GM12878 (cell line): ENCODE results near the gene SORBS2. TPM values are rescaled to one million over a fixed set of nuclear protein-coding genes. Genes with fewer than 3 reads are reported as not detected.

Experiments
- BCL11A ChIP-seq: IDR thresholded peaks from 2 replicates; pipeline ENCODE4 v1.6.1; 2011; ENCODE audit warnings: low read depth, low read length
- CREM ChIP-seq: IDR thresholded peaks from 2 replicates; pipeline ENCODE4 v1.6.1; 2014; ENCODE audit warnings: antibody characterized with exemption, low read depth
- DPF2 ChIP-seq: fragments of 450-650 bp; IDR thresholded peaks from 2 replicates; pipeline ENCODE4 v1.6.1; 2017; ENCODE audit warnings: mild to moderate bottlenecking
- E4F1 ChIP-seq: fragments of 450-650 bp; IDR thresholded peaks from 2 replicates; pipeline ENCODE4 v1.6.1; 2018; ENCODE audit warnings: borderline replicate concordance, mild to moderate bottlenecking; ENCODE audit not compliant: partially characterized antibody
- IKZF1 ChIP-seq: fragments of 450-650 bp; conservative IDR thresholded peaks from 2 replicates; pipeline ENCODE4 v1.6.1; 2017; ENCODE audit warnings: antibody characterized with exemption, mild to moderate bottlenecking
- IKZF2 ChIP-seq, 2 experiments: fragments of 450-650 bp; IDR thresholded peaks; 2 replicates each; pipeline ENCODE4 v1.6.1; 2017; ENCODE audit warnings: mild to moderate bottlenecking in 2 of 2, moderate library complexity in 2 of 2
- IRF4 ChIP-seq: IDR thresholded peaks from 2 replicates; pipeline ENCODE4 v1.6.1; 2011; ENCODE audit warnings: low read depth, low read length
- MLLT1 ChIP-seq: fragments of 450-650 bp; IDR thresholded peaks from 2 replicates; pipeline ENCODE4 v1.6.1; 2016; ENCODE audit warnings: mild to moderate bottlenecking
- MTA3 ChIP-seq: IDR thresholded peaks from 2 replicates; pipeline ENCODE4 v1.6.1; 2012; ENCODE audit warnings: low read length, inconsistent platforms, borderline replicate concordance
- NRF1 ChIP-seq: conservative IDR thresholded peaks from 2 replicates; pipeline ENCODE4 v1.6.1; 2011; ENCODE audit warnings: mild to moderate bottlenecking, low read depth, low read length, improper control_type of control experiment
- RB1 ChIP-seq: fragments of 450-650 bp; formaldehyde crosslinking; IDR thresholded peaks from 2 replicates; pipeline ENCODE4 v1.6.1; 2017; ENCODE audit warnings: mild to moderate bottlenecking, borderline replicate concordance
- RELB ChIP-seq: fragments of 450-650 bp; IDR thresholded peaks from 2 replicates; pipeline ENCODE4 v1.6.1; 2017; ENCODE audit warnings: low read depth, mild to moderate bottlenecking, moderate library complexity
- REST ChIP-seq: IDR thresholded peaks from 2 replicates; pipeline ENCODE4 v1.6.1; 2012; ENCODE audit warnings: mild to moderate bottlenecking, low read depth, low read length
- SP1 ChIP-seq: IDR thresholded peaks from one replicate; pipeline ENCODE4 v1.6.1; 2011; ENCODE audit warnings: low read depth, low read length
- TCF3 ChIP-seq: IDR thresholded peaks from 2 replicates; pipeline ENCODE4 v1.6.1; 2012; ENCODE audit warnings: low read depth, mild to moderate bottlenecking, low read length, borderline replicate concordance; ENCODE audit not compliant: insufficient read depth
- ZBTB4 ChIP-seq: fragments of 450-650 bp; formaldehyde crosslinking; IDR thresholded peaks from 2 replicates; pipeline ENCODE4 v1.4.0; 2022; ENCODE audit warnings: mild to moderate bottlenecking, moderate library complexity
- ZNF274 ChIP-seq: IDR thresholded peaks from one replicate; pipeline ENCODE4 v1.8.0; 2011; ENCODE audit not compliant: insufficient read length, insufficient read depth
- polyA plus RNA-seq, 11 experiments: library from polyadenylated mRNA; depleted of rRNA in 4 of 11; unstranded in 6 of 11; stranded (reverse) in 5 of 11; fragments of >200 nt; fragmentation: Nextera tagmentation in 4 of 11; fragmentation: Illumina TruSeq in 1 of 11; extraction: Ambion mirVana in 4 of 11; extraction: Trizol in 1 of 11; gene quantifications; 1 replicate in 1 of 11; 2 replicates in 10 of 11; pipeline versions ENCODE4 v1.2.1 to v1.2.3, GENCODE V29; 2011 to 2016; ENCODE audit warnings: inconsistent platforms in 2 of 11, missing spikeins in 2 of 11, low read depth in 1 of 11
- total RNA-seq, 4 experiments: library from RNA; depleted of rRNA in 3 of 4; stranded (reverse); fragments of >200 nt in 3 of 4; fragmentation: Illumina TruSeq in 1 of 4; extraction: Trizol in 1 of 4; gene quantifications; 2 replicates each; pipeline versions ENCODE4 v1.2.1 to v1.2.3, GENCODE V29; 2013 to 2021

The SORBS2 gene
- total and polyA plus RNA-seq, 10 of the 15 experiments (the other 5 are each of a cell fraction or from before 2014, with no cell fraction given), result 0.06 to 3.0 (median 0.79) TPM

GRCh38 chr4:185734214-185734613, 77.8 kb downstream of the SORBS2 start (continued):
- TF ChIP-seq ZBTB4 (CRISPR knock-in tag), result no peak
- peak; percentile 69 to 77 for TF ChIP-seq IKZF2 (IDR thresholded peaks at IDR 0.05)
- peak; percentile 40 for TF ChIP-seq SP1
- no peak for TF ChIP-seq E4F1
- TF ChIP-seq BCL11A, result peak; percentile 69
- 0 out of 2 replicates have a peak, but pooled peaks have one; percentile 54 for TF ChIP-seq IRF4
- no peak for TF ChIP-seq TCF3
- no peak for TF ChIP-seq MLLT1
- no peak for TF ChIP-seq REST
- 0 out of 2 replicates have a peak, but pooled peaks have one; percentile 15 for TF ChIP-seq RELB
- TF ChIP-seq DPF2, result 0 out of 2 replicates have a peak, but pooled peaks have one; percentile 28
- no peak for TF ChIP-seq CREM
- no peak for TF ChIP-seq ZNF274
- peak; percentile 27; the same call in 1 of the 2 replicates for TF ChIP-seq MTA3
- TF ChIP-seq NRF1, result no peak
- no peak for TF ChIP-seq RB1
- peak; percentile 48; the same call in 1 of the 2 replicates for TF ChIP-seq IKZF1
- TF ChIP-seq, all 136 proteins: peak for 23
